ENCODE measurements around the gene FRMD3.

DNA sequence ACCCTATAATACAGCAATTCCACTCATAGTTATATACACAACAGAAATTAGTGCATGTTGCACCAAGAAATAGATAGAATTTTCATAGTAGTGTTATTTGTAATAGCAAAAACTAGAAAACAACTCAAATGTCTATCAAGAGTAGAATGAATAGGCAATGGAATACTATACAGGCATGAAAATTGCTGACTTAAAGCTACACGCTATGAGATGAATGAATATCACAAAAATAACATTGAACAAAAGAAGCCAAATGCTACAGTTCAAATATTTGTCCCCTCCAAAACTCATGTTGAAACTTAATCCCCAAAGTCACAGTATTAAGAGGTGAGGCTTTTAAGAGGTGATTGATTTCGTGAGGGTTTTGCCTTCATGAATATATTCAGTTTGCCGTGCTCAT is 215.1 kb downstream of the FRMD3 start:
- TF ChIP-seq, protein P1, sequence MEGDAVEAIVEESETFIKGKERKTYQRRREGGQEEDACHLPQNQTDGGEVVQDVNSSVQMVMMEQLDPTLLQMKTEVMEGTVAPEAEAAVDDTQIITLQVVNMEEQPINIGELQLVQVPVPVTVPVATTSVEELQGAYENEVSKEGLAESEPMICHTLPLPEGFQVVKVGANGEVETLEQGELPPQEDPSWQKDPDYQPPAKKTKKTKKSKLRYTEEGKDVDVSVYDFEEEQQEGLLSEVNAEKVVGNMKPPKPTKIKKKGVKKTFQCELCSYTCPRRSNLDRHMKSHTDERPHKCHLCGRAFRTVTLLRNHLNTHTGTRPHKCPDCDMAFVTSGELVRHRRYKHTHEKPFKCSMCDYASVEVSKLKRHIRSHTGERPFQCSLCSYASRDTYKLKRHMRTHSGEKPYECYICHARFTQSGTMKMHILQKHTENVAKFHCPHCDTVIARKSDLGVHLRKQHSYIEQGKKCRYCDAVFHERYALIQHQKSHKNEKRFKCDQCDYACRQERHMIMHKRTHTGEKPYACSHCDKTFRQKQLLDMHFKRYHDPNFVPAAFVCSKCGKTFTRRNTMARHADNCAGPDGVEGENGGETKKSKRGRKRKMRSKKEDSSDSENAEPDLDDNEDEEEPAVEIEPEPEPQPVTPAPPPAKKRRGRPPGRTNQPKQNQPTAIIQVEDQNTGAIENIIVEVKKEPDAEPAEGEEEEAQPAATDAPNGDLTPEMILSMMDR (IDR thresholded peaks at IDR 0.05): no peak
- TF ChIP-seq POLR2A (IDR thresholded peaks at IDR 0.05): no peak

Data from body of pancreas (tissue), 4 donors.